ENCODE data around the gene SF3B6. TPM values are rescaled to one million over a fixed set of nuclear protein-coding genes. Genes with fewer than 3 reads are reported as not detected.

Gene SF3B6
- polyA plus RNA-seq, 3 donors: 57.6 to 137 (median 86.0) TPM

DNA sequence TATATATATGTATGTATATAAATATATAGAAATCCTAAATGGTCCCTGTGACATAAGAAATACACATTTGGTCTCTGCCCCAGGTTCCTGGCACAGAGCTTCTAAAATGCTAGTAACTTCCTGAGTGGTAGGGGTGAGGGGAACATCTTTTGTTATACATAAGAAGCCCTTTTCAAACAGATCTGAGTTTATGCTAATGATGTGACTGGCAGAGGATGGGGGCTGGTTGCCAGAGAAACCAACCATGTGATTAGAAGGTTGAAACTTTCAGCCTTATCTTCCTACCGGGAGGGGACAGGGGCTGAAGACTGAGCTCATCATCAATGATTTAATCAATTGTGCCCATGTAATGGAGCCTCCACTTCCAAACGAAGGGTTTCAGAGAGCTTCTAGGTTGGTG lies 49.9 kb downstream of the SF3B6 start:
- 54 to 80% (median 74%) methylated on average over 2 of the region's 2 CpGs for WGBS, 3 donors

GRCh38 chr2:24024996-24025663 lies 51.0 kb downstream of the SF3B6 start:
- H3K27ac ChIP-seq (ENCODE audit: low read depth, low read length): no peak overlapping the region
- 91 to 94% (median 92%) methylated on average over 17 of the region's 17 CpGs for WGBS, 3 donors

More for the DNA sequence above, 49.9 kb downstream of the SF3B6 start:
- H3K27ac ChIP-seq (ENCODE audit: low read depth, low read length): no peak overlapping the region

GRCh38 chr2:24024018-24024417 lies 52.1 kb downstream of the SF3B6 start:
- WGBS, 3 donors: 68 to 74% (median 74%) methylated on average over 12 of the region's 12 CpGs
- H3K27ac ChIP-seq (ENCODE audit: low read depth, low read length): no peak overlapping the region

DNA sequence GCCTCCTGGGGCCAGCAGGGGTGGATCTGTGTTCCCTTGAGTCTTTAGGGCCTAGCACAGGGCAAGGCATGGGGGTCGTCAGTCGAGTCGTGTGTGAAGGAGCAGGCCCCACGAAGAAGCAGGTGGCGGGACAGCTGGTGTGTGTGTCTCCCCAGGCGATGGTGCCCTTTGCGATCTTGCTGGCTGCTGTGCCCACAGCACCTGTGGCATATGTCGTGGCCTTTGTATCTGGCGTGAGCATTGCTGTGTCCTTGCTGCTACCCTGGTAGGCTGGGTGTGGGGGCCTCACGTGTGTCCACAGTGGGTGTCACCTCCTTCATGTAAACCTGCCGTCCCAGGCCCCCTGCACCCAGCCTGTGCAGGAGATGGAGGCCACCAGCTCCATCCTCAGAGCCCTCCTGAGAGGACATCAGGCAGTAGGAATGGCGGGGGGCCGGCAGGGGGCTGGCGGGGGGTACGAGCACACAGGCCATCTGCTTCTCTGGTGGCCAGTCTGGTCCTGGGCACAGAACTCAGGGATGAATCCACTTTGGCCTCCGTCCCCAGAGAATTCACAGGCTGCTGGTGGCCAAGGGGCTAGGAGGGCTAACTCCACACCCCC lies 53.1 kb downstream of the SF3B6 start:
- H3K27ac ChIP-seq (ENCODE audit: low read depth, low read length): no peak overlapping the region
- WGBS, 3 donors: 84 to 92% (median 87%) methylated on average over 16 of the region's 16 CpGs

DNA sequence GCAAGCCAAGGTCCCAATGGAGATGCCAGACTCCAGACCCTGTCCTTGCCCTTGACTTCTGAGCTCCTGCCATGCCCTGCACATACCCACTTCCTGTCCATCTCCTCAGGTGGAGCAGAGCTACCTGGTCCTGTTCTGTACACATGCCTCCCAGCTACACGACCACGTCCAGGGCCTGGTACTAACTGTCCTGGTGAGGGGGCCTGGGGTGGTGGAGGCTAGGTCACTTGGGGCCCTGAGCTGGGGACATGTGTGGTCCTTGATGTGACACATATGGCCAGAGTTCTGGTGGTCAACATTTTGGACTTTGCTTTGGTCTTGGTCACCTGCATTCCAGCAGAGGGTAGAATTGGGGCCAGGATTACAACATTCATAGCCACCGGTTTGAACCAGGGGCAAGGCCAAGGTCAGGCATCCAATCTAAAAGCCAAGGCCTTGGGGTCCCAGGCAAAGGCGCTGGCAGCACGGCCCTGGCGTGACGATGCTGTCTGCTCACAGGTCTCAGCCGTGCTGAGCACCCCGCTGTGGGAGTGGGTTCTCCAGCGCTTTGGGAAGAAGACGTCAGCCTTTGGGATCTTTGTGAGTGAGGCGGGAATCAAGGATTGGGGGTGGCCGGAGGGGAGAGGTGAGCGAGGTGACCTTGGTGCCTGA lies 53.7 kb downstream of the SF3B6 start:
- WGBS, 3 donors: 89 to 95% (median 93%) methylated on average over 14 of the region's 14 CpGs

GRCh38 chr2:24021122-24021998 lies 54.8 kb downstream of the SF3B6 start:
- H3K27ac ChIP-seq (ENCODE audit: low read depth, low read length): no peak overlapping the region
- 76 to 82% (median 79%) methylated on average over 19 of the region's 19 CpGs for WGBS, 3 donors

More for the DNA sequence above, 53.7 kb downstream of the SF3B6 start:
- no peak overlapping the region for H3K27ac ChIP-seq (ENCODE audit: low read depth, low read length)

GRCh38 chr2:24020244-24020643 lies 55.9 kb downstream of the SF3B6 start:
- 83 to 86% (median 83%) methylated on average over 4 of the region's 4 CpGs for WGBS, 3 donors
- H3K27ac ChIP-seq (ENCODE audit: low read depth, low read length): no peak overlapping the region

DNA sequence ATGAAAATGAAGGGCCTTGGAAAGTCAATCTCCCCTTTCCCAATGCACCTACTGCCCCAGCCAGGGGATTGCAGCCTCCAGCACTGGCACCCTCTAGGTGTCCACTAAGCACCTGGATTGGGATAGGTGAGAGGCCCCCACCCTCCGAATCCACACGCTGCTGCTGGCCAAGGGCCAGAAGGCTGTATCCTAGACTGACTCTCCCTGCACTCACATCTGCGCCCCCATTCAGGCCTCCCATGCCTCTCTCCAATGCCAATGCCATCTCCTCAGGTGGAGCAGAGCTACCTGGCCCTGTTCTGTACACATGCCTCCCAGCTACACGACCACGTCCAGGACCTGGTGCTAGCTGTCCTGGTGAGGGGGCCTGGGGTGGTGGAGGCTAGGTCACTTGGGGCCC lies 56.4 kb downstream of the SF3B6 start:
- no peak overlapping the region for H3K27ac ChIP-seq (ENCODE audit: low read depth, low read length)
- WGBS, 3 donors: 80 to 94% (median 91%) methylated on average over 5 of the region's 5 CpGs

DNA sequence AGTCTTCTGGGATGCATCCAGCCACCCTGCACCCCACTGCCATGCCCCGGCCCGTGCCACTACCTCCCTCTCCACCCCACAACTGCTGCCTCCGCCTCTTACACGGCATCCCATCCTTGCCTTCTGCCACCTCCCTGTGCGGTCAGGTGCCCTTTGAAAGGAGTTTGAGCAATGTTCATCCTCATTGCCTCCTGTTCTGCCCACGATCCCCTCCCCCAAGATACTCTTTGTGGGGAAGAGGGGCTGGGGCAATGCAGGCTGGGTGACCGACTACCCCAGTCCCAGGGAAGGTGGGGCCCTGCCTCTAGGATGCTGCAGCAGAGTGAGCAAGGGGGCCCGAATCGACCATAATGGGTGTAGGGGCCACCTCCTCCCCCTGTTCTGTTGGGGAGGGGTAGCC lies 57.9 kb downstream of the SF3B6 start:
- WGBS, 3 donors: 75 to 82% (median 80%) methylated on average over 9 of the region's 9 CpGs
- no peak overlapping the region for H3K27ac ChIP-seq (ENCODE audit: low read depth, low read length)

GRCh38 chr2:24017711-24018110 lies 58.4 kb downstream of the SF3B6 start:
- no peak overlapping the region for H3K27ac ChIP-seq (ENCODE audit: low read depth, low read length)
- 78 to 93% (median 83%) methylated on average over 6 to 8 of the region's 8 CpGs for WGBS, 3 donors

Other genes with a start within 250 kb of the SF3B6 start
- 1 to 10 TPM; 2.0 to 3.9 (median 3.2) TPM for gene ATAD2B, start 149.2 kb downstream of the SF3B6 start, polyA plus RNA-seq
- gene UBXN2A, start 135.9 kb downstream of the SF3B6 start, polyA plus RNA-seq: 10 to 100 TPM in 1 of 3 donors, 1 to 10 TPM in 2; 2.8 to 15.1 (median 7.7) TPM
- gene MFSD2B, start 66.2 kb downstream of the SF3B6 start, polyA plus RNA-seq: under 1 TPM in 2 of 3 donors, not detected in 1; 0.06 to 0.18 TPM
- gene WDCP, start 28.9 kb downstream of the SF3B6 start, polyA plus RNA-seq: 1 to 10 TPM; 1.9 to 2.0 (median 1.9) TPM
- 1 to 10 TPM; 6.7 to 8.2 (median 7.9) TPM for gene FKBP1B, start 26.6 kb downstream of the SF3B6 start, polyA plus RNA-seq
- 10 to 100 TPM; 14.6 to 50.4 (median 33.0) TPM for gene TP53I3, start 8.5 kb upstream of the SF3B6 start, polyA plus RNA-seq
- under 1 TPM; 0.31 to 0.79 (median 0.46) TPM for gene PFN4, start 47.0 kb upstream of the SF3B6 start, polyA plus RNA-seq
- gene FAM228B, start 47.1 kb upstream of the SF3B6 start, polyA plus RNA-seq: 10 to 100 TPM in 2 of 3 donors, 1 to 10 TPM in 1; 3.1 to 27.1 (median 10.8) TPM
- gene FAM228A, start 98.7 kb upstream of the SF3B6 start, polyA plus RNA-seq: 1 to 10 TPM in 2 of 3 donors, under 1 TPM in 1; 0.29 to 5.6 (median 4.0) TPM